SK-N-SH (cell line): ENCODE measurements around the gene ZG16B. TPM values are rescaled to one million over a fixed set of nuclear protein-coding genes. Genes with fewer than 3 reads are reported as not detected.

Experiments
- CTCF ChIA-PET: fragments of 300-600, 350-600 bp; formaldehyde crosslinking; extraction: SDS; loops from one replicate; lab custom pipeline; 2021; lab: Yijun Ruan, JAX
- POLR2A ChIA-PET: fragments of 350-600 bp; sonication (Branson Sonifier 250); formaldehyde crosslinking; extraction: SDS; loops from one replicate; lab custom pipeline; 2020; ENCODE audit warnings: antibody characterized with exemption, inconsistent platforms; lab: Yijun Ruan, JAX
- DNase-seq: peaks from one replicate; pipeline ENCODE4 v3.0.0; 2012
- H2AFZ ChIP-seq: fragments of 200-600 bp; sonication (generic); 2 replicates; pipeline ENCODE4 v1.8.1; 2016; ENCODE audit warnings: antibody characterized with exemption, mild to moderate bottlenecking, low read depth
- H3F3A ChIP-seq: fragments of 200-600 bp; sonication (generic); replicated peaks from 2 replicates; pipeline ENCODE3; 2016; ENCODE audit warnings: antibody characterized with exemption, mild to moderate bottlenecking; ENCODE audit not compliant: insufficient read depth
- H3K27ac ChIP-seq, 2 experiments: fragments of 200-500 bp in 1 of 2; fragments of 200-600 bp in 1 of 2; sonication (Bioruptor generic) in 1 of 2; sonication (generic), shearing (Covaris generic) in 1 of 2; 2 replicates each; pipeline versions ENCODE4 v1.5.1 to v1.6.1; 2014 to 2016; ENCODE audit warnings: low read depth in 2 of 2, inconsistent platforms in 1 of 2, low read length in 1 of 2, mild to moderate bottlenecking in 1 of 2, mixed read lengths in 1 of 2
- H3K27me3 ChIP-seq: fragments of 200-600 bp; sonication (generic), shearing (Covaris generic); 2 replicates; pipeline ENCODE4 v1.6.1; 2016; ENCODE audit warnings: mixed run types; ENCODE audit not compliant: insufficient read depth
- H3K36me3 ChIP-seq, 2 experiments: fragments of 200-500 bp in 1 of 2; fragments of 200-600 bp in 1 of 2; sonication (Bioruptor generic) in 1 of 2; sonication (generic) in 1 of 2; replicated peaks in 1 of 2; 2 replicates each; pipeline versions ENCODE3 to v1.5.1; 2014 to 2016; ENCODE audit warnings: low read length in 1 of 2, mild to moderate bottlenecking in 1 of 2; ENCODE audit not compliant: insufficient read depth in 2 of 2, control insufficient read depth in 1 of 2
- H3K4me1 ChIP-seq, 2 experiments: fragments of 200-500 bp in 1 of 2; fragments of 200-600 bp in 1 of 2; sonication (Bioruptor generic) in 1 of 2; sonication (generic), shearing (Covaris generic) in 1 of 2; 2 replicates each; pipeline versions ENCODE4 v1.5.1 to v1.6.1; 2014 to 2016; ENCODE audit warnings: low read depth in 1 of 2, low read length in 1 of 2, mixed run types in 1 of 2; ENCODE audit not compliant: insufficient read depth in 2 of 2, control insufficient read depth in 1 of 2
- H3K4me2 ChIP-seq: fragments of 200-600 bp; sonication (generic), shearing (Covaris generic); 2 replicates; pipeline ENCODE4 v1.6.1; 2017; ENCODE audit warnings: mixed run types
- H3K4me3 ChIP-seq, 2 experiments: fragments of 200-500 bp in 1 of 2; fragments of 200-600 bp in 1 of 2; sonication (Bioruptor generic) in 1 of 2; sonication (generic), shearing (Covaris generic) in 1 of 2; 2 replicates each; pipeline versions ENCODE4 v1.5.1 to v1.8.1; 2014 to 2016; ENCODE audit warnings: low read depth in 2 of 2, inconsistent platforms in 1 of 2, low read length in 1 of 2, mild to moderate bottlenecking in 1 of 2, mixed read lengths in 1 of 2, moderate library complexity in 1 of 2
- H3K79me2 ChIP-seq: fragments of 200-600 bp; sonication (generic); 2 replicates; pipeline ENCODE4 v1.8.1; 2017; ENCODE audit warnings: mild to moderate bottlenecking; ENCODE audit not compliant: insufficient read depth
- H3K9ac ChIP-seq: fragments of 200-600 bp; sonication (generic); 2 replicates; pipeline ENCODE4 v1.6.1; 2017; ENCODE audit warnings: mixed run types
- H3K9me2 ChIP-seq: fragments of 200-600 bp; sonication (generic); 2 replicates; pipeline ENCODE4 v1.6.1; 2017; ENCODE audit warnings: mixed run types
- H3K9me3 ChIP-seq: fragments of 200-600 bp; sonication (generic); 2 replicates; pipeline ENCODE4 v1.6.1; 2017; ENCODE audit warnings: mixed run types, mild to moderate bottlenecking, moderate library complexity
- H4K20me1 ChIP-seq: fragments of 200-600 bp; sonication (generic); 2 replicates; pipeline ENCODE4 v1.6.1; 2017; ENCODE audit warnings: mild to moderate bottlenecking, mixed run types; ENCODE audit not compliant: insufficient read depth
- ELF1 ChIP-seq: IDR thresholded peaks from 2 replicates; pipeline ENCODE4 v1.4.0; 2012
- FOSL2 ChIP-seq: IDR thresholded peaks from 2 replicates; pipeline ENCODE4 v1.4.0; 2012; ENCODE audit warnings: low read depth, mild to moderate bottlenecking, moderate library complexity, borderline replicate concordance
- FOXM1 ChIP-seq: IDR thresholded peaks from 2 replicates; pipeline ENCODE4 v1.4.0; 2012; ENCODE audit warnings: low read depth, mild to moderate bottlenecking
- JUND ChIP-seq: IDR thresholded peaks from 2 replicates; pipeline ENCODE4 v1.4.0; 2012
- MEF2A ChIP-seq: IDR thresholded peaks from 2 replicates; pipeline ENCODE4 v1.4.0; 2012; ENCODE audit warnings: low read depth, borderline replicate concordance
- NFIC ChIP-seq: IDR thresholded peaks from 2 replicates; pipeline ENCODE4 v1.4.0; 2012; ENCODE audit warnings: borderline replicate concordance
- NRF1 ChIP-seq: IDR thresholded peaks from 2 replicates; pipeline ENCODE4 v1.6.1; 2012; ENCODE audit warnings: low read depth, mild to moderate bottlenecking, low read length
- RAD21 ChIP-seq: IDR thresholded peaks from 2 replicates; pipeline ENCODE4 v1.6.1; 2012; ENCODE audit warnings: mild to moderate bottlenecking, low read length
- RCOR1 ChIP-seq: fragments of 150-350 bp; IDR thresholded peaks from 2 replicates; pipeline ENCODE4 v1.6.1; 2017; ENCODE audit warnings: antibody characterized with exemption, low read length
- TAF1 ChIP-seq: IDR thresholded peaks from 2 replicates; pipeline ENCODE4 v1.6.1; 2012; ENCODE audit warnings: low read depth, mild to moderate bottlenecking, low read length, moderate library complexity, borderline replicate concordance
- USF2 ChIP-seq: fragments of 150-350 bp; IDR thresholded peaks from 2 replicates; pipeline ENCODE4 v1.6.1; 2017; ENCODE audit warnings: antibody characterized with exemption, low read length, low read depth, borderline replicate concordance
- YY1 ChIP-seq: IDR thresholded peaks from 2 replicates; pipeline ENCODE4 v1.4.0; 2012; ENCODE audit warnings: low read depth, mild to moderate bottlenecking
- WGBS: methylation state at CpG from one replicate; pipeline ENCODE4 v1.1.6; 2017; ENCODE audit warnings: low lambda C conversion rate; 5-methylcytosine and 5-hydroxymethylcytosine counted together
- polyA plus RNA-seq, 3 experiments: library from polyadenylated mRNA; depleted of rRNA; stranded (reverse); fragments of >200 nt; gene quantifications; 2 replicates each; pipeline ENCODE4 v1.2.3, GENCODE V29; 2012
- TF ChIP-seq, protein P1 (sequence below): IDR thresholded peaks from 2 replicates; pipeline ENCODE4 v1.6.1; 2012; ENCODE audit warnings: mild to moderate bottlenecking, low read depth, low read length, moderate library complexity
- TF ChIP-seq, protein P2 (sequence below): IDR thresholded peaks from 2 replicates; pipeline ENCODE4; 2012
- TF ChIP-seq, protein P3 (sequence below): IDR thresholded peaks from 2 replicates; pipeline ENCODE4 v1.4.0; 2012; ENCODE audit warnings: low read depth, borderline replicate concordance
- TF ChIP-seq, protein P4 (sequence below): IDR thresholded peaks from 2 replicates; pipeline ENCODE4 v1.4.0; 2012; ENCODE audit warnings: low read depth
- TF ChIP-seq, protein P5 (sequence below): fragments of 200-600 bp; sonication (generic); IDR thresholded peaks from 2 replicates; pipeline ENCODE4 v1.6.1; 2017; ENCODE audit warnings: antibody characterized with exemption, mild to moderate bottlenecking, moderate library complexity

Gene ZG16B
- polyA plus RNA-seq, 1 of the 3 experiments (the other 2 are of a cell fraction) = 0.26 TPM

DNA sequence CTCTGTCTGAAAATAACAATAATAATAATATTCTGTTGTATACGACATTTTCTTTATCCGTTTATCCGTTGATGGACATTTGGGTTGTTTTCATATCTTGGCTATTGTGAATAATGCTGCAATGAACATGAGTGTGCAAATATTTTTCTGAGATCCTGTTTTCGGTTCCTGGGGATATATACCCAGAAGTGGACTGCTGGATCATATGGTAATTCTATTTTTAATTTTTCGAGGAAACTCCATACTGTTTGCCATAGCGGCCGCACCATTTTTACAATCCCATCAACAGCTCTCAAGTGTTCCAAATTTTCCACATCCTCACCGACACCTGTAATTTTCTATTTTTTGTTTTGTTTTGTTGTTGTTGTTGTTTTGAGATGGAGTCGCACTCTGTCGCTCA lies 37.2 kb upstream of the ZG16B start:
- no peak overlapping the region; a peak in 1 of 4 replicates for H3K27ac ChIP-seq
- no peak overlapping the region for H3K4me2 ChIP-seq
- H3K9me2 ChIP-seq = no peaks in the 10 kb centered on the region
- no peak for DNase-seq
- ChIA-PET CTCF (no interaction called here), POLR2A (no interaction called here)
- H3K9me3 ChIP-seq = no peaks in the 10 kb centered on the region
- WGBS = 79% methylated on average over 10 of the region's 10 CpGs
- H3K9ac ChIP-seq = no peak overlapping the region
- H3K79me2 ChIP-seq = no peaks in the 10 kb centered on the region
- H3K4me3 ChIP-seq = no peak overlapping the region
- no peaks in the 10 kb centered on the region; a peak in 1 of 4 replicates for H3K4me1 ChIP-seq
- H2AFZ ChIP-seq = no peak overlapping the region
- peaks cover 7% of the 10 kb centered on the region; the same call in 1 of the 2 replicates for H3K27me3 ChIP-seq
- no peaks in the 10 kb centered on the region for H3F3A ChIP-seq
- no peaks in the 10 kb centered on the region for H3K36me3 ChIP-seq
- H4K20me1 ChIP-seq = no peaks in the 10 kb centered on the region
- TF ChIP-seq NRF1 = no peak
- no peak for TF ChIP-seq FOSL2
- no peak for TF ChIP-seq USF2
- no peak for TF ChIP-seq RCOR1
- TF ChIP-seq, protein P1, sequence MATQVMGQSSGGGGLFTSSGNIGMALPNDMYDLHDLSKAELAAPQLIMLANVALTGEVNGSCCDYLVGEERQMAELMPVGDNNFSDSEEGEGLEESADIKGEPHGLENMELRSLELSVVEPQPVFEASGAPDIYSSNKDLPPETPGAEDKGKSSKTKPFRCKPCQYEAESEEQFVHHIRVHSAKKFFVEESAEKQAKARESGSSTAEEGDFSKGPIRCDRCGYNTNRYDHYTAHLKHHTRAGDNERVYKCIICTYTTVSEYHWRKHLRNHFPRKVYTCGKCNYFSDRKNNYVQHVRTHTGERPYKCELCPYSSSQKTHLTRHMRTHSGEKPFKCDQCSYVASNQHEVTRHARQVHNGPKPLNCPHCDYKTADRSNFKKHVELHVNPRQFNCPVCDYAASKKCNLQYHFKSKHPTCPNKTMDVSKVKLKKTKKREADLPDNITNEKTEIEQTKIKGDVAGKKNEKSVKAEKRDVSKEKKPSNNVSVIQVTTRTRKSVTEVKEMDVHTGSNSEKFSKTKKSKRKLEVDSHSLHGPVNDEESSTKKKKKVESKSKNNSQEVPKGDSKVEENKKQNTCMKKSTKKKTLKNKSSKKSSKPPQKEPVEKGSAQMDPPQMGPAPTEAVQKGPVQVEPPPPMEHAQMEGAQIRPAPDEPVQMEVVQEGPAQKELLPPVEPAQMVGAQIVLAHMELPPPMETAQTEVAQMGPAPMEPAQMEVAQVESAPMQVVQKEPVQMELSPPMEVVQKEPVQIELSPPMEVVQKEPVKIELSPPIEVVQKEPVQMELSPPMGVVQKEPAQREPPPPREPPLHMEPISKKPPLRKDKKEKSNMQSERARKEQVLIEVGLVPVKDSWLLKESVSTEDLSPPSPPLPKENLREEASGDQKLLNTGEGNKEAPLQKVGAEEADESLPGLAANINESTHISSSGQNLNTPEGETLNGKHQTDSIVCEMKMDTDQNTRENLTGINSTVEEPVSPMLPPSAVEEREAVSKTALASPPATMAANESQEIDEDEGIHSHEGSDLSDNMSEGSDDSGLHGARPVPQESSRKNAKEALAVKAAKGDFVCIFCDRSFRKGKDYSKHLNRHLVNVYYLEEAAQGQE = no peak
- no peak for TF ChIP-seq RAD21
- no peak for TF ChIP-seq ELF1
- TF ChIP-seq NFIC = no peak
- no peak for TF ChIP-seq TAF1

GRCh38 chr16:2795395-2796143 lies 34.5 kb upstream of the ZG16B start:
- POLR2A ChIA-PET = no interaction called here
- WGBS = 49% methylated on average over 7 of the region's 7 CpGs
- H3K4me2 ChIP-seq = no peak overlapping the region
- TF ChIP-seq FOXM1 = no peak
- no peak for TF ChIP-seq YY1
- TF ChIP-seq, protein P2, sequence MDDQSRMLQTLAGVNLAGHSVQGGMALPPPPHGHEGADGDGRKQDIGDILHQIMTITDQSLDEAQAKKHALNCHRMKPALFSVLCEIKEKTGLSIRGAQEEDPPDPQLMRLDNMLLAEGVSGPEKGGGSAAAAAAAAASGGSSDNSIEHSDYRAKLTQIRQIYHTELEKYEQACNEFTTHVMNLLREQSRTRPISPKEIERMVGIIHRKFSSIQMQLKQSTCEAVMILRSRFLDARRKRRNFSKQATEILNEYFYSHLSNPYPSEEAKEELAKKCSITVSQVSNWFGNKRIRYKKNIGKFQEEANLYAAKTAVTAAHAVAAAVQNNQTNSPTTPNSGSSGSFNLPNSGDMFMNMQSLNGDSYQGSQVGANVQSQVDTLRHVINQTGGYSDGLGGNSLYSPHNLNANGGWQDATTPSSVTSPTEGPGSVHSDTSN = no peak
- TF ChIP-seq, protein P3, sequence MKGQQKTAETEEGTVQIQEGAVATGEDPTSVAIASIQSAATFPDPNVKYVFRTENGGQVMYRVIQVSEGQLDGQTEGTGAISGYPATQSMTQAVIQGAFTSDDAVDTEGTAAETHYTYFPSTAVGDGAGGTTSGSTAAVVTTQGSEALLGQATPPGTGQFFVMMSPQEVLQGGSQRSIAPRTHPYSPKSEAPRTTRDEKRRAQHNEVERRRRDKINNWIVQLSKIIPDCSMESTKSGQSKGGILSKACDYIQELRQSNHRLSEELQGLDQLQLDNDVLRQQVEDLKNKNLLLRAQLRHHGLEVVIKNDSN = no peak
- TF ChIP-seq, protein P4, sequence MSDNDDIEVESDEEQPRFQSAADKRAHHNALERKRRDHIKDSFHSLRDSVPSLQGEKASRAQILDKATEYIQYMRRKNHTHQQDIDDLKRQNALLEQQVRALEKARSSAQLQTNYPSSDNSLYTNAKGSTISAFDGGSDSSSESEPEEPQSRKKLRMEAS = no peak
- no peak for TF ChIP-seq JUND
- no peak for TF ChIP-seq MEF2A
- TF ChIP-seq, protein P5, sequence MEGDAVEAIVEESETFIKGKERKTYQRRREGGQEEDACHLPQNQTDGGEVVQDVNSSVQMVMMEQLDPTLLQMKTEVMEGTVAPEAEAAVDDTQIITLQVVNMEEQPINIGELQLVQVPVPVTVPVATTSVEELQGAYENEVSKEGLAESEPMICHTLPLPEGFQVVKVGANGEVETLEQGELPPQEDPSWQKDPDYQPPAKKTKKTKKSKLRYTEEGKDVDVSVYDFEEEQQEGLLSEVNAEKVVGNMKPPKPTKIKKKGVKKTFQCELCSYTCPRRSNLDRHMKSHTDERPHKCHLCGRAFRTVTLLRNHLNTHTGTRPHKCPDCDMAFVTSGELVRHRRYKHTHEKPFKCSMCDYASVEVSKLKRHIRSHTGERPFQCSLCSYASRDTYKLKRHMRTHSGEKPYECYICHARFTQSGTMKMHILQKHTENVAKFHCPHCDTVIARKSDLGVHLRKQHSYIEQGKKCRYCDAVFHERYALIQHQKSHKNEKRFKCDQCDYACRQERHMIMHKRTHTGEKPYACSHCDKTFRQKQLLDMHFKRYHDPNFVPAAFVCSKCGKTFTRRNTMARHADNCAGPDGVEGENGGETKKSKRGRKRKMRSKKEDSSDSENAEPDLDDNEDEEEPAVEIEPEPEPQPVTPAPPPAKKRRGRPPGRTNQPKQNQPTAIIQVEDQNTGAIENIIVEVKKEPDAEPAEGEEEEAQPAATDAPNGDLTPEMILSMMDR = no peak
- TF ChIP-seq RAD21 = no peak
- TF ChIP-seq NFIC = no peak

More at GRCh38 chr16:2795395-2796143, 34.5 kb upstream of the ZG16B start:
- H3K36me3 ChIP-seq = no peaks in the 10 kb centered on the region
- no peaks in the 10 kb centered on the region for H3F3A ChIP-seq
- no peaks in the 10 kb centered on the region for H3K9me3 ChIP-seq
- H3K9me2 ChIP-seq = no peaks in the 10 kb centered on the region
- CTCF ChIA-PET = interaction anchor here (2.0 kb wide), 1 partner anchor 73 kb away, joined by 8 read pairs; no protein-coding TSS in a partner anchor
- H4K20me1 ChIP-seq = no peaks in the 10 kb centered on the region
- DNase-seq = no peak
- no peaks in the 10 kb centered on the region for H3K79me2 ChIP-seq
- no peak overlapping the region for H3K27ac ChIP-seq
- peaks cover 7% of the 10 kb centered on the region; the same call in 1 of the 2 replicates for H3K27me3 ChIP-seq
- H3K4me3 ChIP-seq = no peak overlapping the region
- no peak overlapping the region for H3K9ac ChIP-seq
- H3K4me1 ChIP-seq = peaks cover 0 to 7% of the 10 kb centered on the region in 2 experiments; a peak in 1 of 4 replicates
- H2AFZ ChIP-seq = no peak overlapping the region
